Large intestine (tissue), 3 donors: ENCODE results near the gene BCAN. TPM values are rescaled to one million over a fixed set of nuclear protein-coding genes. Genes with fewer than 3 reads are reported as not detected.

Source experiments
- DNase-seq, 2 donors: peaks; one replicate each; pipeline versions ENCODE4 v3.0.0 to v3.0.0-alpha.2; 2013
- H3K27ac ChIP-seq: one replicate; pipeline ENCODE4 v1.5.1; 2013; ENCODE audit warnings: low read length
- H3K27me3 ChIP-seq: 2 replicates; pipeline ENCODE4 v1.6.1; 2013; ENCODE audit warnings: low read length; ENCODE audit not compliant: control insufficient read depth, insufficient read depth
- H3K36me3 ChIP-seq: 2 replicates; pipeline ENCODE4 v1.6.1; 2013; ENCODE audit warnings: low read length; ENCODE audit not compliant: control insufficient read depth, insufficient read depth
- H3K4me1 ChIP-seq: one replicate; pipeline ENCODE4 v1.6.1; 2013; ENCODE audit warnings: low read length; ENCODE audit not compliant: control insufficient read depth, insufficient read depth
- H3K4me3 ChIP-seq: one replicate; pipeline ENCODE4 v1.5.1; 2013; ENCODE audit warnings: low read length
- H3K9me3 ChIP-seq: one replicate; pipeline ENCODE4 v1.6.1; 2013; ENCODE audit warnings: mild to moderate bottlenecking, low read depth, low read length, moderate library complexity; ENCODE audit not compliant: control insufficient read depth
- WGBS: methylation state at CpG from one replicate; pipeline ENCODE4 v1.1.5; 2013; ENCODE audit warnings: low lambda C conversion rate; ENCODE audit not compliant: insufficient coverage; 5-methylcytosine and 5-hydroxymethylcytosine counted together
- polyA plus RNA-seq: library from polyadenylated mRNA; unstranded; fragments of 120-200 nt; gene quantifications from one replicate; pipeline ENCODE4 v1.2.1, GENCODE V29; 2013

Gene BCAN
- polyA plus RNA-seq, 1 donor = 12.1 TPM

DNA sequence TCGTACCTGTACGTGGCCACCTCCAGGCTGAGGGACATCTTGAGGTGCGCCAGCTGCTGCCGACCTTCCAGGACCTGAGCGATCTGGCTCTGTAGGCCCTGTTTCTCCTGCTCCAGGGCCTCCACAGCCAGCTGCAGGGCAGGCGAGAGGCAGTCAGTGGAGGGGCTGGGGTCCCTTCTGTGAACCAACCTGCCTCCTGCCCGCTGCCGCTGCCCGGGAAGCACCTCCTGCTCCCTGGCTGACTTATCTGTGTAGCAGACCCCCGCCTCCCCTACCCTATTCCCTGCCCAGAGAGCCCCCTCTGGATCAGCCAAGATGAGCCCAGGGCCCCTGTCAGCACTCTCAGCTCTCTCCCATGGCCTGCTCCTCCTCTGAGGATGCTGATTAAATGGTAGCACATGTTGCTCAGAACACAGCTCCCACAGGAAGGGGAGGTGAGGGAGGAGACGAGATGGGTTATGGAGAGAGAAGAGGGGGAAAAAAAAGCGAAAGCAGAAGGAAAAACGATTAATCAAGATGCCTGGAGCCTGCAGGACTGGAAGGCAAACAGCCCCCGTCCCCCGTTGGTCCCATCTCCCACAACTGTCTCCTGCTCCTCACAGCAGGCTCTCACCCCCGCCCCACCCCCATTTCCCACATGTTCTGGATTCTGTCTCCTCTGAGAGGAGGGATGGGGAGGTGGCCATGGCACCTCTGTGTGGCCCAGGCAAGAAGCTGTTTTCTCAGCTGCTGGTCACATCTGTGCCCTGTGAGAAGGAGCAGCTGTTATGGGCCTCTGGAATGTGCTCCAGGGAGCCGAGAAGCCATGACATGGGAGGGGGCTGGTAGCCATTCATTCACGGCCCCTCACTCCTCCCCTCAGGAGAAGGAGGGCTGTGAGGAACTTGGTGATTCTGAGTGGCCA, 33.5 kb downstream of the BCAN start:
- peaks cover 38% of the 10 kb centered on the region for H3K27me3 ChIP-seq
- DNase-seq = peak in 1 of 2 donors; percentile 28
- peak overlapping the region; percentile 47 for H3K27ac ChIP-seq
- H3K36me3 ChIP-seq = peaks cover 14% of the 10 kb centered on the region
- peak overlapping the region; percentile 34 for H3K4me3 ChIP-seq
- WGBS = 93% methylated on average over 2 of the region's 18 CpGs
- H3K9me3 ChIP-seq = peaks cover 4% of the 10 kb centered on the region
- peaks cover 23% of the 10 kb centered on the region for H3K4me1 ChIP-seq

DNA sequence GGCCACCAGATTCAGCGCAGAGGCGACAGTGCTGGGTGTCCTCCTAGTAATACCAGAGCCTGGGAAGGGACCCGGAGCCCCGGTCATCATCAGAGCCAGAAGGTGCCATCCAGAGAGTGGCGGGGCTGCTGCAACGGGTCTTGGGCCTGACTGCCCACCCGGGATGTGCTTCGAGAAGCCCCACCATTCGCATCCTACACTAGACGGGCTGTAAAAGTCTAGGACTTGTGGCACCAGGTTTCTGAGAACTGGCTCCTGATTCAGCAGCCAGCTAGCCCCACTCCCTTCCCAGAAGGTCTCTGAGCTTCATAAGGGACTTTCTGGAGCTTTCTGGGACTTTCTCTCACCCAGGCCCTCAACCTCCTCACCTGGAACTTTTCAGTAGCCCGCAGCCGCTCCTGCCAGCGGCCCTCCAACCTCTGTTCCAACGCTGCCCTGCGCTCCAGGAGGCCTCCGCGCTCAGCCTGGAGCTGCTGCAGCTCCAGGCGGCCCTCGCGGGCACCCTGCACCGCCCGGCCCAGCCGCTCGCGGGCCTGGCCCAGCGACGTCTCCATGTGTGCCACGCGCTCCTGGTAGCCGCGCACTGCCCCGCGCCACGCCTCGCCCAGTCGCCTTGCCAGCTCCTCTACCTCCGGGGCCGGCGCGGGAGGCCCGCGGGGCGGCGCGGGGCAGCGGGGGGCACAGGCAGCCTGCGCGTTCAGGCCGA, 34.4 kb downstream of the BCAN start:
- no peak for DNase-seq
- Histone ChIP-seq H3K4me1 (peaks cover 23% of the 10 kb centered on the region), H3K4me3 (peak overlapping the region; percentile 34), H3K36me3 (peaks cover 14% of the 10 kb centered on the region), H3K27ac (peak overlapping the region; percentile 47), H3K27me3 (peaks cover 38% of the 10 kb centered on the region), H3K9me3 (peaks cover 4% of the 10 kb centered on the region)
- no CpG with 5 or more reads among the region's 49 CpGs for WGBS

DNA sequence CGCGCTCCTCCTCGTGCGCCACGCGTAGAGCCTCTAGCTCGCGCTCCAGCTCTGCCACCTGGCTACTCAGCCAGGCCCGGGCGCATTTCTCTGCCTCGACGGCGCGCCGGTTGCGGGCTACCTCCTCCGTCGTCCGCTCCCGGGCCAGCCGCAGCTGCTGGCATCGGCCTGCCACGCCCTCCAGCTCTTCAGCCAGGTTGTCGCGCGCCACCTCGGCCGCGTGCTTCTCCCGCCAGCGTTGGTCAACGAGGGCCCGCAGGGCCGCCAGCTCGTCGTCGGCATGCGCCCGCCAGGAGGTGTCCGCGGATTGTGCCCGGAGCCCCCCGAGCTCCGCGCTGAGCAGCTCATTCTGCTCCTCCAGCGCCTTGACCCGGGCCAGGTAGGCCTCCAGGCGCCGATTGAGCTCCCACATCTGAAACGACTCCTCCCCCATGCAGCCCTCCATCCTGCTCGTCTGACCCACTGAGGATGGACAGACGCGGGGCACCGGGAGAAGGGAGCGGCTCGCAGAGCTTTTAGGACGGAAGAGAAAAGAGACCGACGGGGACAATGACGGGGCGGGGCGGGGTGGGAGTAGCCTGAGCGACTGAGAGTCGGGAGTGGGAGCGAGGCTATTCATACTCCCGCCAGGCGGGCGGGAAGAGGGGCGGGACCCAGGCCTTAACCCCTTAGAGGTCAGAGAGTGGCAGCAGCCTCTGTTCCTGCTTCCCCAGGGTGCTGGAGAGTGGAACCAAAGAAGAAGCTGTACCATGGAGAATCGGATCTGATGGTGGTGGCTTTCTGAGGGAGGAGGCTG, 35.1 kb downstream of the BCAN start, which contains the start of gene NES:
NES (minus strand) TSS at position 588 of the 796 bp plus-strand sequence; CDS start at position 445, 143 bp downstream.
- peaks cover 4% of the 10 kb centered on the region for H3K9me3 ChIP-seq
- peak within 1 kb of the TSS; percentile 42 for H3K4me3 ChIP-seq
- H3K27me3 ChIP-seq = peaks cover 38% of the 10 kb centered on the region
- peak in 1 of 2 donors; percentile 69 for DNase-seq
- H3K4me1 ChIP-seq = peaks cover 25% of the 10 kb centered on the region
- peaks cover 11% of the 10 kb centered on the region for H3K36me3 ChIP-seq
- WGBS = no CpG with 5 or more reads among the region's 70 CpGs
- H3K27ac ChIP-seq = peak within 1 kb of the TSS; percentile 47

DNA sequence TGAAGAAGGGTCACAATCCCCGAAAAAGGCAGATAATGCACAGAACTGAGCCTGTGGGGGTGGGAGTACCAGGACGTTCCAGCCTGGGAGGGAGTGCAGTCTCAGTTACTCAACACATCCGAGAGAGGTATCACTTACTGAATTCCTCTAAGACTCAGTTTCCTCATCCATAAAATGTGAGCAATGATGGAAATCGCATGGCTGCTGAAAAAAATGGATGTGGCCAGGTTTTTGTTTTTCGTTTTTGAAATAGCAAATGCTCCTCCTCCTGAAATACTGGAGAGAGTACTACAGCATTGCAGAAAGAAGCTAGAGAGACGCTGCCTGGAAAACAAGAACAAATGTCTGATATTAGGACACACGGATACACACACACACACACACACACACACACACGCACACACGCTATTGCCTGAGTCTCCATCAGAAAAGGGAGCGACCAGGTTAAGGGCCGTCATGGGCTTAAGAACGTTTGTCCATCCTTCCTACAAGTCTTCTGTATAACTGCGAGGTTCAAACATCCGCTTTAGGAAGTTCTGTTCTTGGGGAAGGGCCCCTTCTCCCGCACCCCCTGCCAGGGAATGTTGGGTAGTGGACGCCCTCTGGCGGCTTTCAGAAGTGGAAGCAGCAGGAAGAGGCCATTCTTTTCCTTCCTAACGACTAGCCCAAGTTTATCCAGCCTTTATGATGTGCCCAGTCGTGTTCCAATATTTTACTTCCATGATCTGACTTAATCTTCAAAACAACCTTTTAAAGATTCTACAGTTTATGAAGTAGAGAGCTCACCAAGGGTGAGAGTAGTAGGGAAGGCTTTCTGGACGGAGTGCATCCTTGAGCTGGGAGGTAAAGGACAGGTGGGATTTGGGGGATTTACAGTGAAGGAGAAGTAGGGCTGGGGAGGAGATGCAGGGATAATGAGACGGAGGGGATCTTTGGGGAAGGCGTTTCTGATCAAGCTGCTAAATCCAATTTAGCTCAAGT, 36.0 kb downstream of the BCAN start:
- Histone ChIP-seq H3K36me3 (peaks cover 9% of the 10 kb centered on the region), H3K4me3 (peak overlapping the region; percentile 42), H3K27me3 (peaks cover 38% of the 10 kb centered on the region), H3K27ac (peak overlapping the region; percentile 12), H3K4me1 (peaks cover 26% of the 10 kb centered on the region), H3K9me3 (peaks cover 4% of the 10 kb centered on the region)
- DNase-seq = peak in 1 of 2 donors; percentile 74
- WGBS = 0% methylated on average over 1 of the region's 22 CpGs

DNA sequence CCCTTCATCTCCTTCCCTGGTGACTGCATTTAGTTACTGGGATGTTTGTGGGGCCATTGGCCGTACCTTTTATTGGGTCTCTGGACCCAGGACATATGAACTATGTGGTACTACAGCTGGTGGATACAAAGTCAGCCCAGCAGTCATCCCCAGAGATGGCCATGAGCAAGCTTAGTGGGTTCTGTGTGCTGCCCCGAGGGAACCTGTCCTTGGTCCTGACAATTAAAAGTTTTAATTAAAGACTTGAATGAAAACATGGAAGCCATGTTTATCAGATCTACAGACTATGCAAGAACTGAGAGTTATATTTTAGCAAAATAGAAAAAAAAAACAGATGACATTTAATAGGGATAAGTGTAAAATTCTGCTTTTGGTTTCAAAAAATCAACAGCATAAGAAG, 38.1 kb downstream of the BCAN start:
- Histone ChIP-seq H3K36me3 (no peaks in the 10 kb centered on the region), H3K27me3 (peaks cover 40% of the 10 kb centered on the region), H3K9me3 (peaks cover 4% of the 10 kb centered on the region), H3K4me3 (no peak overlapping the region), H3K4me1 (peaks cover 14% of the 10 kb centered on the region), H3K27ac (no peak overlapping the region)
- WGBS = 17% methylated on average over 1 of the region's 2 CpGs
- no peak for DNase-seq

DNA sequence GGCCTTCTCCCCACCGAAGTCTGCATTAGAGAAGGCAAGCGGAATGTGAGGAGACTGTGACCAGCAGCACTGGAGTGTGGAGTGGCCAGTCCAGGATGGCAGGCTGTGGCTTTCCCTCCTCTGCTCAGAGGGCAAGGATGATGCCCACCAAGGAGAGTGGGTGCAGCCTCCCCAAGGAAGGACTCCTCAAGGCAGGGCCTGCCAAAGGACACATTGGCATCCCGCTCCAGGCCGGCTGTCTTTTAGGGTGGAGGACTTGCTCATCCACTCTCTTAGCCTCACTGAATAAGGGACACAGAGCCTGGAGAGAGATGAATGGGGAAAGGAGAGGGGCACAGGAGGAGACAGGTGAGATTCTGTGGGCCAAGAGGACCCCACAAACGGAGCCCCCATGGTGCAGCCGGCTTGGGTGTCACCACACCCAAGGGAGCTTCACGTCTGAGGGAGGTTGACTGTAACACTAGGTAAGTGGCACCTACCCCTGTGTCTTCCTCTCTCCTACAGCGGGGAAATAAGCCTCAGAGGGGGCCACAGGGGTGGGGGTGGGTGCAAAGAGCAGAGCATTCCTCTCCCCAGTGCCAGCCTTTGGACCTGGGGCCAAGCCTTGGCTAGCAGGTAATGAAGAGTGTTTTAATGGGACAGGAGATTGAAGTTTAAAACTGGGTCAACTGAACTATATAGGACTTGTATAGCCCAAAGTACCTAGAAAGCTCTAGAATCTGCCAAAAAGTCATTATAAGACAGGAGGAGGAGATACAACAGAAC, 39.5 kb downstream of the BCAN start:
- H3K27me3 ChIP-seq = peaks cover 29% of the 10 kb centered on the region
- no CpG with 5 or more reads among the region's 8 CpGs for WGBS
- peaks cover 4% of the 10 kb centered on the region for H3K9me3 ChIP-seq
- H3K4me1 ChIP-seq = peaks cover 14% of the 10 kb centered on the region
- no peaks in the 10 kb centered on the region for H3K36me3 ChIP-seq
- peak in 1 of 2 donors; percentile 69 for DNase-seq
- H3K4me3 ChIP-seq = no peak overlapping the region
- H3K27ac ChIP-seq = no peak overlapping the region

DNA sequence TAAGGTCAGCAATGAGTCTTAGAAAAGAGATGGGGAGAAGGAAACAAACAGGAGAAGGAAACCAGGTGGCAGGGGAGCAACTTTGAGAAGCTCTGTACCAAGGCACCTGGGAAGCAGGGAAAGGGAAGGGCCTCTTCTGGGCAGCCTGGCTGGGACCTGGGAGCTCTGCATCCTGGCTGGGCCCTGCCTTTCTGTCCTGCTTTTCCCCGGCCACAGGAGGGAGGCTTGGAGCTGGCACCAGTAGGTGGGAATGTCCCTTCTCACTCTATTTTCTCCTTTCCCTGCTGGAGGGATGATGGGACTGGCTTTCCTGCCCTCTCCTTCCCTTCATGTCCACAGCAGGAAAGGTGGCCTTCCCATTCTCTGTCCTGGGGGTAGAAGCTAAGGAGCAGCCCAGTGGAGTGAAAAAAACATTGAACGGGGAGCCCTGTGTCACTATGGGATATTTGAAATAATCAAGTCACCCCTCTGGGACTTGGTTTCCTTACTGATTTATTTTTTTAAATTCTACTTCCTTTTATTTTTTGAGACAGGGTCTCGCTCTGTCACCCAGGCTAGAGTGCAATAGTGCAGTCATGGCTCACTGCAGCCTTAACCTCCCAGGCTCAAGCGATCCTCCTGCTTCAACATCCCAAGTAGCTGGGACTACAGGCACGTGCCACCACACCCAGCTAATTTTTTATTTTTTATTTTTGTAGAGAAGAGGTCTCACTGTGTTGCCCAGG, 40.4 kb downstream of the BCAN start:
- WGBS = 100% methylated on average over 1 of the region's 5 CpGs
- Histone ChIP-seq H3K36me3 (no peaks in the 10 kb centered on the region), H3K9me3 (no peaks in the 10 kb centered on the region), H3K27me3 (peaks cover 22% of the 10 kb centered on the region), H3K4me3 (no peak overlapping the region), H3K27ac (no peak overlapping the region), H3K4me1 (peaks cover 10% of the 10 kb centered on the region)
- DNase-seq = no peak

DNA sequence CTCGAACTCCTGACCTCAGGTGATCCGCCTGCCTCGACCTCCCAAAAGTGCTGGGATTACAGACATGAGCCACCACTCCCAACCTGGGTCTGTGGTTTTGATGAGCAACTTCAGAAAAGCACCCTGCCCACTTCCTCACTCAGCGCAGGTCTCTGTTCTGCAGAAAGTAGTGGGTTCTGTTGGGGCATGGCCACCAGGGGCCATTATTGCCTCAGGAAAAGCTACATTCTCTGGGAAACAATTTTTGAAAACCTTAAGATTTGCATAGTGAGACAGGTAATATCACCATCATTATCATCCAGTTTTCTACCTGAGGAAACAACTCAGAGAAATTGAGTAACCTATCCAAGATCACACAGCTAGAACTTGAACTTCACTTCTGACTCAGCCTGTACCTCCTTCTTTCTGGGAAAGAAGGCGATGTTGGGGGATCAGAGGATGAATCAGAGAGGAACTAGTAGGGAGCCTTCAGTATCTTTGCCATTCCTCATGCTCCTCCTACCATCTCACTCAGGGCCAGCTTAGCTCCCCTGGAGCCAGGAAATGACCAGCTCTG, 42.4 kb downstream of the BCAN start:
- no peaks in the 10 kb centered on the region for H3K9me3 ChIP-seq
- H3K4me1 ChIP-seq = peaks cover 7% of the 10 kb centered on the region
- no peak overlapping the region for H3K27ac ChIP-seq
- no peak overlapping the region for H3K4me3 ChIP-seq
- H3K36me3 ChIP-seq = no peaks in the 10 kb centered on the region
- WGBS = no CpG with 5 or more reads among the region's 5 CpGs
- H3K27me3 ChIP-seq = peaks cover 7% of the 10 kb centered on the region
- no peak for DNase-seq
